Mononuclear cell (primary cell): ENCODE measurements around the gene ANKRD2. TPM values are rescaled to one million over a fixed set of nuclear protein-coding genes. Genes with fewer than 3 reads are reported as not detected.
"Not testable (repeated sequence)": the region's sequence is repeated elsewhere in the genome, so short reads cannot be mapped to it uniquely, and the experiment has no call there.

ENCODE experiments used
- H3K27me3 ChIP-seq: 2 replicates; pipeline ENCODE4 v1.6.0; 2011; ENCODE audit warnings: low read length, control low read depth; ENCODE audit not compliant: insufficient read depth
- H3K4me1 ChIP-seq: 2 replicates; pipeline ENCODE4 v1.5.1; 2011; ENCODE audit warnings: mild to moderate bottlenecking, low read length, control low read depth; ENCODE audit not compliant: insufficient read depth
- H3K4me3 ChIP-seq: 2 replicates; pipeline ENCODE4 v1.5.1; 2011; ENCODE audit warnings: mild to moderate bottlenecking, low read length, moderate library complexity
- H3K9me3 ChIP-seq: 2 replicates; pipeline ENCODE4 v1.5.1; 2011; ENCODE audit warnings: low read depth, mild to moderate bottlenecking, control low read depth, low read length
- total RNA-seq: library from RNA; depleted of rRNA; stranded (reverse); fragments of >200 nt; gene quantifications from one replicate; pipeline ENCODE4 v1.2.3, GENCODE V29; 2012

ANKRD2 gene
- total RNA-seq, 1 donor: not detected

DNA sequence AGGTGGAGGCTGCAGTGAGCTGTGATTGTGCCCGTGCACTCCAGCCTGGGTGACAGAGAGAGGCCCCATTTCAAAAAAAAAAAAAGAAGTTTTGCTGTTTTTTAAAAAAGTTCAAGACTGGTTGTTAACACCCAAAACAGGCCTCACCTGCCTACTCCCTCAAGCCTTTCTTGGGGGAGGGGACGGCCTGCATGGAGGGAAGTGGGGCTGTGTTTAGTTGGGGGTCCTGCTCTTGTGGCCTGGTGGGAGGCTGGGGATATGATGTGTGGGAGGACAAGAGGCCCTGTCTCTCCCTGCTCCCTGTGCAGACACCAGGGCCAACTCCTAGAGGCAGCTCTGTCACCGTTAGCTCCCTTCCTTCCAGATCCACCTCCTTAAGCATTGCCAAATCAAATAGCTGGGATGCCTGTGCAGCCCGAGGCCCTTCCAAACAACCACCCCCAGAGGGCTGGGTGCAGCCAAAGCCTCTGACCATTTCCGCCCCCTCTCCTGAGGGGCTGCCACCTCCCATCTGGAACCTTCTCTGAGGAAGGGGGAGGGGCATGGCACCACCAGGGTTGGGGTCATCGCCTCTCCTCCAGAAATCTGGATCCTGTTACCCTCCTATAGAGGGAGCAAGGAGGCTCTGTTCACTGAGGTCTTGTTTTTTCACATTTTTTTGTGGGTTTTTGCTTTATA is 32.9 kb upstream of the ANKRD2 start:
- Histone ChIP-seq H3K9me3 (no peaks in the 10 kb centered on the region), H3K4me3 (no peak overlapping the region), H3K27me3 (no peaks in the 10 kb centered on the region), H3K4me1 (peaks cover 32% of the 10 kb centered on the region)

DNA sequence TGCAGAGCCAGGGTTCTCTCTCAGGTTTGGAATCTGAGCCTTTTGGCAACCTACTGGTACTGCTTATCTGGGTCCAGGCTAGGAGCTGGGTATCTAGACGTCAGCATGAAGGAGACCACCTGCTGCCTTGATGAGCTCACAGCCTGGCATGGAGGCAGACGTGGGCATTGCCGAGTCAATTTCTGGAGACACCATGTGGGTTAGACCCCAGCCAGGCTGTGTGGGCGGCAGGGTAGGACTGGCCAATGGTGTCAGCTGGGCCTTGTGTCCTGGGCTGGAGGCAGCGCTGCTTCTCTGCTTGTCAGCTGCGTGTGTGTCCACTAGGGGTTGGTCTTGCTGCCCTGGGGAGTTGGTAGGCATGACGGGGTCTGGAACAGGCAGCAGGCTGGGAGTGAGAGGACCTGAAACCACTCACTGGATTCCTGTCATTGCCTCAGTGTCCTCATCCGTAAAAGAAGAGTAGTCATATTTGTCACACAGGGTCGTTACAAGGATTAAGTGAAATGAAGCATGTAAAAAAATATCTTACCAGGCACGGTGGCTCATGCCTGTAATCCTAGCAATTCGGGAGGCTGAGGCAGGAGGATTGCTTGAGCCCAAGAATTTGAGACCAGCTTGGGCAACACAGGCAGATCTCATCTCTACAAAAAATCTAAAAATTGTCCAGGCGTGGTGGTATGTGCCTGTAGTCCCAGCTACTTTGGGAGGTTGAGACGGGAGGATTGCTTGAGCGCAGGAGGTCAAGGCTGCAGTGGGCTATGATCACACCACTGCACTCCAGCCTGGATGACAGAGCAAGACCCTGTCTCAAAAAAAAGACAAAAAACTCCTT is 31.7 kb upstream of the ANKRD2 start:
- Histone ChIP-seq H3K9me3 (no peaks in the 10 kb centered on the region), H3K27me3 (no peaks in the 10 kb centered on the region), H3K4me1 (peaks cover 39% of the 10 kb centered on the region)

DNA sequence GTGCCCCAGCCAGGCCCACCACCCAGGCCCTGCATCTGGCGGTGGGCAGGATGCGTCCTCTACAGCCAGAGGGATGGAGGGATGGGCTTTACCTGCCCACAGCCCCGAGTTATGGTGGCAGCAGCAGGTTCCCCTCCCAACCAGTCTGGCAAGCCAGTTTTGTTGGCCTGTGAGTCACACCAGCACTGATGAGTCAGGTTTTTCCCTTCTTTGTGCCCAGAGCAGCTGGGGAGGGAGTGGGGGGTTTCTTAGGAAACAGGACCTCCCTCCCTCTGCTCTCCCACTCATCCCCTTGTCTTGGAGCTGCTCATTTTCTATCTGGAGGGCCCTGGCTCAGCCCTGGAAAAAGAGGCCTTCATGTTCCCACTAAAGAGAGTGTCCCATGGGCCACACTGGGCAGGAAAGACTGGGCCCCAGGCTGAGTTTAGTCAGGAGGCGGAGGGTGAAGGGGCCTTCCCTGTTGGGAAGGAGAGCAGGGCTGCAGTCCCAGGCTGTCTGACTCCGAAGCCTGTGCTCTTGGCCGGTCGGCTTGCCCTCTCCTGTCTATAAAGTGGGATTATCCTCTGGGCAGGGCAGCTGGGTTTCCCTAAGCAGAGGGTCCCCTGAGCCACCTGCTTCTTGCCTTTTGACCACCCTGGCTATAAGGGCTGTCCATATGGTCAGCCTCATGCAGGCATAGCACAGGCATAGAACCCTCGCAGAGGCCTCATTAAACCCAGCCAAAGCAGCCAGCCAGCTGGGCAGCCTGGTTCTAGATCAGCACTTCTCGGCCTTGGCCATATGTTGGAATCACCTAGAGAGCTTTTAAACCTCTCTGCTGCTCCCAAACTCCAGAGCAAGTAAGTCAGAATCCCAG is 30.2 kb upstream of the ANKRD2 start:
- H3K4me3 ChIP-seq: no peak overlapping the region
- no peaks in the 10 kb centered on the region for H3K27me3 ChIP-seq
- no peaks in the 10 kb centered on the region for H3K9me3 ChIP-seq
- H3K4me1 ChIP-seq: peaks cover 39% of the 10 kb centered on the region

More for the DNA sequence above, 31.7 kb upstream of the ANKRD2 start:
- no peak overlapping the region for H3K4me3 ChIP-seq

DNA sequence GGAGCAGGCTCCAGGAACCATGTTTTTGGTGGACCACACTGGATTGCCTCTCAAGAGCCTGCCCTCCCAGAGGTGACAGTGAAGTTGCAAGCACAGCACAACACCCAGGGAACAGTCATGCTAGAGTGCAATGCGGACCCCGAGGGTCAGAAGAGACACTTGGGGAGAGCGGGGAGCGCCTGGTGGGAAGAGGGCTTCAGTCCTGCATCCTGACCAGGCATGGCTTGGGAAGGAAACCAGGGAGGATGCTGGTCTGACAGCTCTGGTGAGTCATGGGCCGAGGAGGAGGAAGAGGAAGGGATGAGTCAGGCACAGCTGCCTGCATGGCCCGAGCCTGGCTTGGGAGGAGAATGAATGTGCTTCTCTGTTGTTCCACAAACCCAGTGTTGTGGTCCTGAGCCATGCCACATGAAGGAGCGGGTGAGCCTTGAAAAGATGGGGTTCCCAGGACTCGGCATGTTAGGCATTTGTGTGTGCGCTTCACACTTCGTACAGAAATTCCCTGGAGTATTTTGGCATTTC is 29.5 kb upstream of the ANKRD2 start:
- no peaks in the 10 kb centered on the region for H3K27me3 ChIP-seq
- H3K4me1 ChIP-seq: peaks cover 39% of the 10 kb centered on the region
- no peaks in the 10 kb centered on the region for H3K9me3 ChIP-seq
- no peak overlapping the region for H3K4me3 ChIP-seq

- H3K9me3 ChIP-seq: no peaks in the 10 kb centered on the region
- H3K4me3 ChIP-seq: no peak overlapping the region
- H3K4me1 ChIP-seq: peaks cover 34% of the 10 kb centered on the region
- no peaks in the 10 kb centered on the region for H3K27me3 ChIP-seq
These were observed 25.9 kb upstream of the ANKRD2 start for GRCh38 chr10:97546456-97547270.

DNA sequence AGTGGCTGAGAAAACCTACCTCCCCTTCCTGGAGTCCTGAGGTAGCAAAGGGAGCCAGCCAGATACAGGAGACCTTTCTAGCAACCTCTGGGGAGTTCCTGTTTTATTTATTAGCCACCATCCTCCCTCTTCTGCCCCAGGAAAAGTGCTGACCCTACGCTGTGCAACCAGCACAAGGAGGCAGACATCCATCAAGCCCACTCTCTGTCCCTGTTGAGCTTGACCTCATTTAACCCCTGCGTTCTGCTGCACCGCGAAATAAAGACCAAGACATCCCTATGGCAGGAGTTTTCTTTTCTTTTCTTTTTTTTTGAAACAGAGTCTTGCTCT is 25.3 kb upstream of the ANKRD2 start:
- Histone ChIP-seq H3K4me1 (peaks cover 29% of the 10 kb centered on the region), H3K27me3 (no peaks in the 10 kb centered on the region), H3K9me3 (no peaks in the 10 kb centered on the region), H3K4me3 (no peak overlapping the region)

- H3K9me3 ChIP-seq: no peaks in the 10 kb centered on the region
- peaks cover 22% of the 10 kb centered on the region for H3K4me1 ChIP-seq
- H3K4me3 ChIP-seq: no peak overlapping the region
- H3K27me3 ChIP-seq: no peaks in the 10 kb centered on the region
These were observed 24.6 kb upstream of the ANKRD2 start for GRCh38 chr10:97547962-97548361.

GRCh38 chr10:97548828-97549455 is 23.6 kb upstream of the ANKRD2 start:
- Histone ChIP-seq H3K9me3 (no peaks in the 10 kb centered on the region), H3K4me3 (no peak overlapping the region), H3K27me3 (no peaks in the 10 kb centered on the region), H3K4me1 (peaks cover 12% of the 10 kb centered on the region)

DNA sequence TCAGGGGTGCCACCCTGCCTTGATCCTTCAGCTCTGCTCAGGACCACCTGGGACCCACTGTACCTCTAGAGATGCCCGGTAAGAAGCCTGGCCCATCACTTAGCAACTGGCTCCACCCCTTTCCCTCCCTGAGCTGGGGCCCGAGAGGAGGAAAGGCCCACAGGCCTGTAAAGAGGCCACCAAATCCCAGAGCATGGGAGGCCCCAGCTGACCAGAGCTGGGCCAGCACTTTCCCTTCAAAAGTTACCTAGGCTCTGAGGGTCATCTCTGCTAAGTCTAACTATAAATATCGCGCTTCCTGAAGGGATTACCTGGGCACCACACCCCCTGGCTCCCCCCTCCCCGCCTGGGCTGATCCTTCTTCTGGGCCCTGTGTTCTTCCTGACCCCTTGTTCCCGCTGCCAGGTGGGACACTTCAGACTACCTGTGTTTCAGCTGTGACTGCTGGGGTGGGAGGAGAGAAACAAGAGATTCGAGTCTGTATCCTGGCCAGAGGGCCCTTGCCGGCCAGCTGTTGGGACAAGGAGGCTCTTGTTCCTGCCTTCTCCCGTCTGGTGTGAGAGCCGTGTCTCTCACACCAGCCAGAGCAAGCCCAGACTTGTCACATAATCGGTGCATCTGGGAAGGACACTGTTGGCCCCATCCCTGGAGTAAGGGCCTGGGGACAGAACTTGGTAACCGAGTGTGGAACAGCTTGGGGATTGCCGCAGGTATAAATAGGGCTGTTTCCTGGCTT is 22.8 kb upstream of the ANKRD2 start:
- H3K9me3 ChIP-seq: no peaks in the 10 kb centered on the region
- H3K4me1 ChIP-seq: peaks cover 6% of the 10 kb centered on the region
- no peaks in the 10 kb centered on the region for H3K27me3 ChIP-seq
- no peak overlapping the region for H3K4me3 ChIP-seq

- Histone ChIP-seq H3K27me3 (no peaks in the 10 kb centered on the region), H3K9me3 (no peaks in the 10 kb centered on the region), H3K4me1 (peaks cover 2% of the 10 kb centered on the region), H3K4me3 (no peak overlapping the region)
These were observed 22.0 kb upstream of the ANKRD2 start for GRCh38 chr10:97550336-97551149.

- Histone ChIP-seq H3K27me3 (no peaks in the 10 kb centered on the region), H3K9me3 (no peaks in the 10 kb centered on the region), H3K4me1 (no peaks in the 10 kb centered on the region), H3K4me3 (no peak overlapping the region)
These were observed 21.3 kb upstream of the ANKRD2 start for GRCh38 chr10:97551271-97551670.

GRCh38 chr10:97553575-97554031 is 19.0 kb upstream of the ANKRD2 start:
- no peaks in the 10 kb centered on the region for H3K9me3 ChIP-seq
- no peaks in the 10 kb centered on the region for H3K27me3 ChIP-seq
- no peak overlapping the region for H3K4me3 ChIP-seq
- H3K4me1 ChIP-seq: no peaks in the 10 kb centered on the region

GRCh38 chr10:97554336-97554735 is 18.2 kb upstream of the ANKRD2 start:
- not testable (repeated sequence) for H3K4me1 ChIP-seq, H3K27me3 ChIP-seq, H3K4me3 ChIP-seq, H3K9me3 ChIP-seq
